SK-N-SH treated with all-trans-retinoic acid at 6 μM for 48 hours (cell line): ENCODE results near the gene MED9.
"Not testable (repeated sequence)": the region's sequence is repeated elsewhere in the genome, so short reads cannot be mapped to it uniquely, and the experiment has no call there.

Source experiments
- ARNTL ChIP-seq: fragments of 450-650 bp; formaldehyde crosslinking; IDR thresholded peaks from 2 replicates; pipeline ENCODE4 v1.5.0; 2020; ENCODE audit warnings: low read depth, mild to moderate bottlenecking, moderate library complexity, borderline replicate concordance
- CSDC2 ChIP-seq: fragments of 250-450 bp; sonication (Bioruptor Pico); IDR thresholded peaks from 2 replicates; pipeline ENCODE4 v1.5.0; 2020; ENCODE audit warnings: mild to moderate bottlenecking, moderate library complexity
- ISL1 ChIP-seq: fragments of 250-450 bp; sonication (Bioruptor Pico); IDR thresholded peaks from 2 replicates; pipeline ENCODE4 v2.1.2; 2022; ENCODE audit warnings: mild to moderate bottlenecking, moderate library complexity
- OSR1 ChIP-seq: fragments of 250-450 bp; sonication (Bioruptor Pico); IDR thresholded peaks from 2 replicates; pipeline ENCODE4 v1.8.0; 2022; ENCODE audit warnings: moderate library complexity, mild to moderate bottlenecking, inconsistent platforms
- PPARA ChIP-seq: fragments of 250-450 bp; sonication (Bioruptor Pico); IDR thresholded peaks from 2 replicates; pipeline ENCODE4 v1.5.0; 2020; ENCODE audit warnings: mild to moderate bottlenecking, borderline replicate concordance
- TCF4 ChIP-seq: fragments of 250-450 bp; sonication (Bioruptor Pico); IDR thresholded peaks from 2 replicates; pipeline ENCODE4 v1.8.0; 2021; ENCODE audit warnings: mild to moderate bottlenecking, moderate library complexity, borderline replicate concordance
- ZC3H10 ChIP-seq: fragments of 250-450 bp; sonication (Bioruptor Pico); IDR thresholded peaks from 2 replicates; pipeline ENCODE4 v1.5.1; 2021; ENCODE audit warnings: mild to moderate bottlenecking, moderate library complexity
- ZFP3 ChIP-seq: fragments of 250-450 bp; sonication (Bioruptor Pico); IDR thresholded peaks from 2 replicates; pipeline ENCODE4 v1.5.0; 2020; ENCODE audit warnings: mild to moderate bottlenecking, moderate library complexity
- ZFP30 ChIP-seq: fragments of 450-650 bp; formaldehyde crosslinking; IDR thresholded peaks from 2 replicates; pipeline ENCODE4 v1.5.0; 2022; ENCODE audit warnings: mild to moderate bottlenecking, moderate library complexity
- ZNF565 ChIP-seq: fragments of 450-650 bp; formaldehyde crosslinking; conservative IDR thresholded peaks from 2 replicates; pipeline ENCODE4 v1.5.0; 2020; ENCODE audit warnings: low read depth, mild to moderate bottlenecking, moderate library complexity
- ZNF70 ChIP-seq: fragments of 450-650 bp; formaldehyde crosslinking; IDR thresholded peaks from 2 replicates; pipeline ENCODE4 v1.5.0; 2020; ENCODE audit warnings: mild to moderate bottlenecking, moderate library complexity
- TF ChIP-seq, protein P1 (sequence below): fragments of 250-450 bp; sonication (Bioruptor Pico); IDR thresholded peaks from 2 replicates; pipeline ENCODE4 v1.5.1; 2020; ENCODE audit warnings: low read depth, mild to moderate bottlenecking, moderate library complexity

DNA sequence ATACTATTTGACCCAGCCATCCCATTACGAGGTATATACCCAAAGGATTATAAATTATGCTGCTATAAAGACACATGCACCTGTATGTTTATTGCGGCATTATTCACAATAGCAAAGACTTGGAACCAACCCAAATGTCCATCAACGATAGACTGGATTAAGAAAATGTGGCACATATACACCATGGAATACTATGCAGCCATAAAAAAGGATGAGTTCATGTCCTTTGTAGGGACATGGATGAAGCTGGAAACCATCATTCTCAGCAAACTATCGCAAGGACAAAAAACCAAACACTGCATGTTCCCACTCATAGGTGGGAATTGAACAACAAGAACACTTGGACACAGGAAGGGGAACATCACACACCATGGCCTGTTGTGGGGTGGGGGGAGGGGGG, 45.9 kb upstream of the MED9 start:
- TF ChIP-seq ZFP3 (CRISPR knock-in tag); ARNTL (CRISPR knock-in tag); CSDC2 (CRISPR knock-in tag); OSR1; ZFP30 (CRISPR knock-in tag); ZC3H10 (CRISPR knock-in tag); ZNF565 (CRISPR knock-in tag); PPARA (CRISPR knock-in tag); ISL1 (CRISPR knock-in tag); ZNF70; TCF4 (CRISPR knock-in tag): not testable (repeated sequence)
- TF ChIP-seq, protein P1, sequence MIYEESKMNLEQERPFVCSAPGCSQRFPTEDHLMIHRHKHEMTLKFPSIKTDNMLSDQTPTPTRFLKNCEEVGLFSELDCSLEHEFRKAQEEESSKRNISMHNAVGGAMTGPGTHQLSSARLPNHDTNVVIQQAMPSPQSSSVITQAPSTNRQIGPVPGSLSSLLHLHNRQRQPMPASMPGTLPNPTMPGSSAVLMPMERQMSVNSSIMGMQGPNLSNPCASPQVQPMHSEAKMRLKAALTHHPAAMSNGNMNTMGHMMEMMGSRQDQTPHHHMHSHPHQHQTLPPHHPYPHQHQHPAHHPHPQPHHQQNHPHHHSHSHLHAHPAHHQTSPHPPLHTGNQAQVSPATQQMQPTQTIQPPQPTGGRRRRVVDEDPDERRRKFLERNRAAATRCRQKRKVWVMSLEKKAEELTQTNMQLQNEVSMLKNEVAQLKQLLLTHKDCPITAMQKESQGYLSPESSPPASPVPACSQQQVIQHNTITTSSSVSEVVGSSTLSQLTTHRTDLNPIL (CRISPR knock-in tag), result not testable (repeated sequence)
